BJ (cell line): Measurements from ENCODE around the gene AP1B1. TPM values are rescaled to one million over a fixed set of nuclear protein-coding genes. Genes with fewer than 3 reads are reported as not detected.
A peak's percentile ranks its signal among the peaks of the same experiment; 100 is the strongest.

Source experiments
- CTCF ChIA-PET: fragments of 350-600 bp; formaldehyde crosslinking; extraction: SDS; loops from one replicate; lab custom pipeline; 2021; ENCODE audit warnings: antibody characterized with exemption, inconsistent platforms; lab: Yijun Ruan, JAX
- POLR2A ChIA-PET: fragments of 300-600 bp; sonication (Branson Sonifier 250); formaldehyde crosslinking; extraction: SDS; loops from one replicate; lab custom pipeline; 2021; ENCODE audit warnings: antibody characterized with exemption; lab: Charles Lee
- DNase-seq: peaks from one replicate; pipeline ENCODE4 v3.0.0-alpha.2; 2011; ENCODE audit warnings: low read depth
- H3K27me3 ChIP-seq: 2 replicates; pipeline ENCODE4 v1.6.0; 2011; ENCODE audit warnings: low read length; ENCODE audit not compliant: control insufficient read depth, insufficient read depth
- H3K36me3 ChIP-seq: 2 replicates; pipeline ENCODE4 v1.5.1; 2011; ENCODE audit warnings: low read length; ENCODE audit not compliant: control insufficient read depth, insufficient read depth
- H3K4me3 ChIP-seq: 2 replicates; pipeline ENCODE4 v1.5.1; 2011; ENCODE audit warnings: low read depth, mild to moderate bottlenecking, control low read depth, low read length
- polyA plus RNA-seq: library from polyadenylated mRNA; depleted of rRNA; stranded (reverse); fragments of >200 nt; gene quantifications from 2 replicates; pipeline ENCODE4 v1.2.3, GENCODE V29; 2011
- TF ChIP-seq, protein P1 (sequence below): IDR thresholded peaks from 2 replicates; pipeline ENCODE4 v1.5.1; 2011; ENCODE audit warnings: low read depth, mild to moderate bottlenecking, control low read depth, inconsistent platforms, low read length, moderate library complexity; ENCODE audit not compliant: insufficient read depth

AP1B1 gene
- polyA plus RNA-seq, 1 experiment: 75.0 TPM

DNA sequence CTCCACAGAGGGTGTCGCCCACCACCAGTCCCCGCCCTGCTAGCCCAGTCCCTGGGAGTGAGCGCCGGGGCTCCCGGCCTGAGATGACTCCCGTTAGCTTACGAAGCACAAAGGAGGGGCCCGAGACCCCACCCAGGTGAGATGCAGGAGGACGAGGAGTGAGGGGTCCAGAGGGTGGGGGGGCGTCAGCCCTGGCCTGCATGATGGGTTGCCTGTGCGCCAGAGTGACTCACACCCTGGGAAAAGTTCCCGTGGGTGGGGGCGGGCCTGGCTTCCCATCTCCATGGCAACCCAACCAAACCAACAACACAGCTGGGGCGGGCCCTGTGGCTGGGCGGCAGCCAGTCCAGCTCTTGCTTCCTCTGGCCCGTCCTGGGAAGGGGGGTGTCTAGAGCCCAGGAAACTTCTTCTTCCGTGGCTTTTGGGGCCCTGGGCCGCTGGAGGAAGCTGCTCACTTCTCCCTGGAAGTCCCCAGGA lies 77.5 kb downstream of the AP1B1 start:
- ChIA-PET CTCF (interaction anchor here (1.8 kb wide), 1 partner anchor 48 kb away, joined by 8 read pairs; no protein-coding TSS in a partner anchor), POLR2A (no interaction called here)
- no peak overlapping the region for H3K4me3 ChIP-seq

DNA sequence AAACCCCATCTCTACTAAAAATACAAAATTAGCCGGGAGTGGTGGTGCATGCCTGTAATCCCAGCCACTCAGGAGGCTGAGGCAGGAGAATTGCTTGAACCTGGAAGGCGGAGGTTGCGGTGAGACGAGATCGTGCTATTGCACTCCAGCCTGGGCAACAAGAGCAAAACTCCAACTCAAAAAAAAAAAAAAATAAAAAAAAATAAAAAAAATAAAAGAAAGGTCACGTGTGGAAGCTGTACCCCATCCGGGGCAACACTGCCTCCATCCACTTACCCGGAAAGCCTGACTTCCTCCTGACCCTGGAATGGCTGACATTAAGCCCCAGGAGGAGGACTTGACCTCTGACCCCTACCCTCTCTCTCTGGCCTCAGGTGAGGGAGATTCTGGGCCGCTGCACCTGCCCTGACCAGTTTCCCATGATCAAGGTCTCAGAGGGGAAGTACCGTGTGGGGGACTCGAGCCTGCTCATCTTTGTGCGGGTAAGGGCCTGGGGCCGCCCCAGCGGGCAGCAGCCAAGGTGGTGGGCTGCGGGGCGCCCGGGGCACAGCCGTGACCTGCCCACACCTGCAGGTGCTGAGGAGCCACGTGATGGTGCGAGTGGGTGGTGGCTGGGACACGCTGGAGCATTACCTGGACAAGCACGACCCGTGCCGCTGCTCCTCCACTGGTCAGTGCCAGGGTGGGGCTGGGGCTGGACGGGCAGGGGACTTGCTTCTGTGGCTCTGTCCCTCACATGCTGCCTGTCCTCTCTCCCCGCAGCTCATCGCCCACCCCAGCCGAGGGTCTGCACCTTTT lies 78.1 kb downstream of the AP1B1 start:
- TF ChIP-seq, protein P1, sequence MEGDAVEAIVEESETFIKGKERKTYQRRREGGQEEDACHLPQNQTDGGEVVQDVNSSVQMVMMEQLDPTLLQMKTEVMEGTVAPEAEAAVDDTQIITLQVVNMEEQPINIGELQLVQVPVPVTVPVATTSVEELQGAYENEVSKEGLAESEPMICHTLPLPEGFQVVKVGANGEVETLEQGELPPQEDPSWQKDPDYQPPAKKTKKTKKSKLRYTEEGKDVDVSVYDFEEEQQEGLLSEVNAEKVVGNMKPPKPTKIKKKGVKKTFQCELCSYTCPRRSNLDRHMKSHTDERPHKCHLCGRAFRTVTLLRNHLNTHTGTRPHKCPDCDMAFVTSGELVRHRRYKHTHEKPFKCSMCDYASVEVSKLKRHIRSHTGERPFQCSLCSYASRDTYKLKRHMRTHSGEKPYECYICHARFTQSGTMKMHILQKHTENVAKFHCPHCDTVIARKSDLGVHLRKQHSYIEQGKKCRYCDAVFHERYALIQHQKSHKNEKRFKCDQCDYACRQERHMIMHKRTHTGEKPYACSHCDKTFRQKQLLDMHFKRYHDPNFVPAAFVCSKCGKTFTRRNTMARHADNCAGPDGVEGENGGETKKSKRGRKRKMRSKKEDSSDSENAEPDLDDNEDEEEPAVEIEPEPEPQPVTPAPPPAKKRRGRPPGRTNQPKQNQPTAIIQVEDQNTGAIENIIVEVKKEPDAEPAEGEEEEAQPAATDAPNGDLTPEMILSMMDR: no peak
- Histone ChIP-seq H3K36me3 (peaks cover 4% of the 10 kb centered on the region), H3K4me3 (no peak overlapping the region), H3K27me3 (peaks cover 13% of the 10 kb centered on the region)
- ChIA-PET CTCF (interaction anchor here (1.8 to 6.7 kb wide), 2 partner anchors 48 kb away, joined by 8 to 69 read pairs; no protein-coding TSS in a partner anchor), POLR2A (no interaction called here)
- no peak for DNase-seq

More for the DNA sequence above, 77.5 kb downstream of the AP1B1 start:
- peak; percentile 88 for DNase-seq
- H3K36me3 ChIP-seq: peaks cover 4% of the 10 kb centered on the region
- H3K27me3 ChIP-seq: peaks cover 14% of the 10 kb centered on the region
- TF ChIP-seq, protein P1: no peak

DNA sequence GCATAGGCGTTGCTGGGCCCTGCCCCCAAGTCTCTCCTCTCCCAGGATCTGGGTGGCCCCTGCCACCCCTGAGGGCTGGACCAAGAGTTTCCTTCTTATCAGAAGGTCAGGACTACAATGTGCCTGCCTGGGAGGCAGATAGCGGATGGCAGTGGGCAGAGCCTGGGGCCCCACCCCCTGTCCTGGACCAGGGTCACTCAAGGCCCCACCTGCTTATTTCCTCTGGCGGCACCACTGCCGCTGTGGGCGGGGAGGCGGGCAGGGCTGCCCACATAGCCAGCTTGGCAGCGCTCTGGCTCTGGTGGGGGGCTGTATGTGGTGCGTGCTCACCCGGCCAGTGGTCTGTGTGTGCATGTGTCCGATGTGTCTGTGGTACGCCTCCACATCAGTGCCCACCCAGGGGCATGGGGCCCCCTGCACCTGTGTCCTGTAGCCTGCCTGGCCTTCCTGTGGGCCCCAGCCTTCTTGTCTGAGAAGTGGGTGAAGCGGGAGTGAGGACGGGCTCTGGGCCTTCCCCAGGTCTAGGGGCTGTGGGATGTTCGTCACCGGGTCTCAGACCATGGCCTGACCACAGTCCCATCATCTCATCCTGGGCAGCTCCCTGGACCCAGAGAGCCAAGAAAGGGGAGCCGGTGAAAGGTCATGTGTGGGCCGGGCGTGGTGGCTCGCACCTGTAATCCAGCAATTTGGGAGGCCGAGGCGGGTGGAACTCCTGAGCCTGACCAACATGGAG lies 78.9 kb downstream of the AP1B1 start:
- no peak for DNase-seq
- ChIA-PET CTCF (interaction anchor here (6.7 kb wide), 1 partner anchor 48 kb away, joined by 69 read pairs; no protein-coding TSS in a partner anchor), POLR2A (no interaction called here)
- Histone ChIP-seq H3K4me3 (no peak overlapping the region), H3K27me3 (peaks cover 10% of the 10 kb centered on the region), H3K36me3 (peaks cover 4% of the 10 kb centered on the region)
- TF ChIP-seq, protein P1: no peak

DNA sequence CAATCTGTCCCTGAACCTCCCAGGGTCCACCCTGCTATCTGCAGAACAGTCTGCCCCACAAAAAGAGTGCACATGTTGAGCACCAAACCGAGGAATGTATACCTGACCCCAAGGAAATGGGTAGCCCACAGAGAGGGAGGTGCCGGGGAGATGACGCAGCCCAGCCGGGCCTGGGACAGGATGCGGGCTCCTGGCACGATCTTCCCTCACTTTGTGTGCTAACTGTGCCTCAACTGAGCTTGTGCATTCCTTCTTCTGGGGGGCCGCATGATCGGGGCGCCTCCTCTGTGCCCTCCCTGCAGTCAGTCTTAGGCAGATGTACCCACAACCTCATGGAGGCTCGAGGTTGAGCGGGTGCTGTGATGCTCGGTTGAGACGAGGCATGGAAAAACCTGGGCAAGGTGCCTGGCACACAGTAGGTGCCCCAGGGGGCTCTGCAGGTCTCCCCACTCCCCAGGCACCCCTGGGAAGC lies 79.5 kb downstream of the AP1B1 start:
- CTCF ChIA-PET: interaction anchor here (6.7 kb wide), 1 partner anchor 49 kb away, joined by 69 read pairs; no protein-coding TSS in a partner anchor
- POLR2A ChIA-PET: interaction anchor here (0.6 kb wide), 1 partner anchor 342 kb away, joined by 3 read pairs; no protein-coding TSS in a partner anchor
- DNase-seq: no peak
- Histone ChIP-seq H3K36me3 (peaks cover 4% of the 10 kb centered on the region), H3K4me3 (peak overlapping the region; percentile 11; the same call in 1 of the 2 replicates), H3K27me3 (peaks cover 3% of the 10 kb centered on the region)
- TF ChIP-seq, protein P1: no peak
